GM12878 (cell line): Measurements from ENCODE around the gene ASGR1. TPM values are rescaled to one million over a fixed set of nuclear protein-coding genes. Genes with fewer than 3 reads are reported as not detected.
A peak's percentile ranks its signal among the peaks of the same experiment; 100 is the strongest.

Experiments used
- BHLHE40 ChIP-seq, 2 experiments: fragments of 450-650 bp in 1 of 2; IDR thresholded peaks; 2 replicates each; pipeline ENCODE4 v1.6.1; 2011 to 2017; ENCODE audit warnings: low read depth in 2 of 2, borderline replicate concordance in 1 of 2, improper control_type of control experiment in 1 of 2, low read length in 1 of 2, mild to moderate bottlenecking in 1 of 2
- CBFB ChIP-seq: IDR thresholded peaks from 2 replicates; pipeline ENCODE4 v1.6.1; 2016; ENCODE audit warnings: antibody characterized with exemption, low read depth
- CHD1 ChIP-seq: IDR thresholded peaks from 2 replicates; pipeline ENCODE4 v1.6.1; 2012; ENCODE audit warnings: low read depth, low read length, improper control_type of control experiment
- EGR1 ChIP-seq, 2 experiments: IDR thresholded peaks; 1 replicate in 1 of 2; 2 replicates in 1 of 2; pipeline ENCODE4 v1.6.1; 2011 to 2012; ENCODE audit warnings: low read depth in 2 of 2, low read length in 2 of 2, borderline replicate concordance in 1 of 2, mild to moderate bottlenecking in 1 of 2, moderate library complexity in 1 of 2
- EZH2 ChIP-seq: IDR thresholded peaks from 2 replicates; pipeline ENCODE4 v1.6.1; 2012; ENCODE audit warnings: low read depth, mild to moderate bottlenecking, control low read depth, inconsistent platforms, low read length, borderline replicate concordance; ENCODE audit not compliant: control insufficient read depth
- HCFC1 ChIP-seq: fragments of 150-350 bp; IDR thresholded peaks from 2 replicates; pipeline ENCODE4 v1.6.1; 2014; ENCODE audit warnings: low read length
- IKZF1 ChIP-seq: fragments of 450-650 bp; conservative IDR thresholded peaks from 2 replicates; pipeline ENCODE4 v1.6.1; 2017; ENCODE audit warnings: antibody characterized with exemption, mild to moderate bottlenecking
- KAT2A ChIP-seq: conservative IDR thresholded peaks from 2 replicates; pipeline ENCODE4 v1.6.1; 2011; ENCODE audit warnings: low read depth, low read length; ENCODE audit not compliant: control insufficient read depth
- LARP7 ChIP-seq: fragments of 450-650 bp; IDR thresholded peaks from 2 replicates; pipeline ENCODE4 v1.6.1; 2017; ENCODE audit warnings: mild to moderate bottlenecking
- MEF2A ChIP-seq: IDR thresholded peaks from 2 replicates; pipeline ENCODE4 v1.6.1; 2011; ENCODE audit warnings: low read depth, mild to moderate bottlenecking, low read length, moderate library complexity; ENCODE audit not compliant: insufficient read depth
- MTA3 ChIP-seq: IDR thresholded peaks from 2 replicates; pipeline ENCODE4 v1.6.1; 2012; ENCODE audit warnings: low read length, inconsistent platforms, borderline replicate concordance
- NBN ChIP-seq: fragments of 450-650 bp; IDR thresholded peaks from 2 replicates; pipeline ENCODE4 v1.6.1; 2016
- NFXL1 ChIP-seq: fragments of 450-650 bp; IDR thresholded peaks from 2 replicates; pipeline ENCODE4 v1.6.1; 2017; ENCODE audit warnings: antibody characterized with exemption, mild to moderate bottlenecking, borderline replicate concordance
- NFYA ChIP-seq: IDR thresholded peaks from 2 replicates; pipeline ENCODE4 v1.6.1; 2011; ENCODE audit warnings: low read depth, mild to moderate bottlenecking, low read length, improper control_type of control experiment, borderline replicate concordance
- NR2F1 ChIP-seq: fragments of 450-650 bp; conservative IDR thresholded peaks from 2 replicates; pipeline ENCODE4 v1.6.1; 2017; ENCODE audit warnings: mild to moderate bottlenecking
- RAD21 ChIP-seq: IDR thresholded peaks from 2 replicates; pipeline ENCODE4 v1.6.1; 2011; ENCODE audit warnings: mild to moderate bottlenecking, low read depth, low read length, moderate library complexity; ENCODE audit not compliant: insufficient read depth
- RB1 ChIP-seq: fragments of 450-650 bp; formaldehyde crosslinking; IDR thresholded peaks from 2 replicates; pipeline ENCODE4 v1.6.1; 2017; ENCODE audit warnings: mild to moderate bottlenecking, borderline replicate concordance
- RCOR1 ChIP-seq: conservative IDR thresholded peaks from 2 replicates; pipeline ENCODE4 v1.6.1; 2012; ENCODE audit warnings: low read depth, low read length, improper control_type of control experiment
- RFX5 ChIP-seq: IDR thresholded peaks from 2 replicates; pipeline ENCODE4 v1.6.1; 2011; ENCODE audit warnings: low read depth, low read length, improper control_type of control experiment
- SMAD1 ChIP-seq: fragments of 450-650 bp; IDR thresholded peaks from 2 replicates; pipeline ENCODE4 v1.6.1; 2018; ENCODE audit warnings: mild to moderate bottlenecking, low read depth; ENCODE audit not compliant: partially characterized antibody
- TBL1XR1 ChIP-seq: IDR thresholded peaks from 2 replicates; pipeline ENCODE4 v1.6.1; 2012; ENCODE audit warnings: low read depth, low read length, improper control_type of control experiment
- ZNF207 ChIP-seq: fragments of 450-650 bp; IDR thresholded peaks from 2 replicates; pipeline ENCODE4 v1.6.1; 2014; ENCODE audit warnings: antibody characterized with exemption, mild to moderate bottlenecking, borderline replicate concordance
- ZNF274 ChIP-seq: IDR thresholded peaks from one replicate; pipeline ENCODE4 v1.8.0; 2011; ENCODE audit not compliant: insufficient read length, insufficient read depth
- ZNF384 ChIP-seq: IDR thresholded peaks from 2 replicates; pipeline ENCODE4 v1.6.1; 2012; ENCODE audit warnings: low read depth, mild to moderate bottlenecking, low read length, improper control_type of control experiment, borderline replicate concordance
- polyA plus RNA-seq, 11 experiments: library from polyadenylated mRNA; depleted of rRNA in 4 of 11; unstranded in 6 of 11; stranded (reverse) in 5 of 11; fragments of >200 nt; fragmentation: Nextera tagmentation in 4 of 11; fragmentation: Illumina TruSeq in 1 of 11; extraction: Ambion mirVana in 4 of 11; extraction: Trizol in 1 of 11; gene quantifications; 1 replicate in 1 of 11; 2 replicates in 10 of 11; pipeline versions ENCODE4 v1.2.1 to v1.2.3, GENCODE V29; 2011 to 2016; ENCODE audit warnings: inconsistent platforms in 2 of 11, missing spikeins in 2 of 11, low read depth in 1 of 11
- total RNA-seq, 4 experiments: library from RNA; depleted of rRNA in 3 of 4; stranded (reverse); fragments of >200 nt in 3 of 4; fragmentation: Illumina TruSeq in 1 of 4; extraction: Trizol in 1 of 4; gene quantifications; 2 replicates each; pipeline versions ENCODE4 v1.2.1 to v1.2.3, GENCODE V29; 2013 to 2021
- TF ChIP-seq, protein P1 (sequence below): IDR thresholded peaks from 2 replicates; pipeline ENCODE4 v1.6.1; 2012; ENCODE audit warnings: low read depth, low read length, improper control_type of control experiment
- TF ChIP-seq, protein P2 (sequence below): fragments of 450-650 bp; formaldehyde crosslinking; IDR thresholded peaks from 2 replicates; pipeline ENCODE4 v1.4.0; 2020; ENCODE audit warnings: mild to moderate bottlenecking, moderate library complexity
- TF ChIP-seq, protein P3 (sequence below): IDR thresholded peaks from 2 replicates; pipeline ENCODE4 v1.6.1; 2011; ENCODE audit warnings: borderline replicate concordance, low read depth, mild to moderate bottlenecking, moderate library complexity, mixed read lengths, low read length; ENCODE audit not compliant: insufficient read depth; ENCODE audit errors: extremely low read length

ASGR1 gene
- total and polyA plus RNA-seq, 10 of the 15 experiments (the other 5 are each of a cell fraction or from before 2014, with no cell fraction given): 0.06 to 0.34 (median 0.14) TPM; not detected in 6

DNA sequence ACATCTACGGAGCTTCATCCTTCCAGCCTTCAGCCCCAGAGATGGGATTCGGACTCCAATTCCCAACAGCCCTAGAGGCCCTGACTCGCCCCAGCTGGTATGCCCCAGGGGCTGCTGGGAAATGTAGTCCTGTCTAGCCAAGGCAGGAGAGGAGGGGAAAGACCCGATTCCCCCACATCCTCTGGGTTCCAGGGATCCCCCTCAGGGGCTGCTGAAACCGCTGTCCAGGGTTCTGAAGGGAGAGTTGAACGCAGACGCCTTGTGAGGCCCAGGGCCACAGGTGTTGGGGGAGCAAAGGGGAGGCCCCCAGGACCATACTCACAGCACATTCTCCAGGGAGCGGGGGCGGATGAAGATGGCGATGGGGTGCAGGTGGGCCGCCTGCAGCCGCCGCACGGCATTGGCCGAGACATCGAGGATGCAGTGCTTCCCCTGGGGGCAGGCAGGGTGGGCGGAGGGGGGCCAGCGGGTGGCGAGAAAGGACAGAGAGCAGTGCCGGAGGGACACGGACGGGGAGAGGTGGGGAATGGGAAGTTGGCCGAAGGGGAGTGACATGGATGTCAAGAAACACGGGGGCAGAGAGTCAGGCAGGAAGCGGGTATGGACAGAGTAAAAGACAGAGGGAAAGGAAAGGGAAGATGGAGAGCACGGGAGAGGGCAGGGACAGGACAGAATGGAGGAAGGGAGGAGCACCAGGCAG is 12.6 kb upstream of the ASGR1 start (continued):
- TF ChIP-seq RB1 (no peak), TBL1XR1 (no peak), EGR1 (IDR thresholded peaks at IDR 0.05; ENCODE audit: borderline replicate concordance in 1 of 2, low read depth in 2 of 2, low read length in 2 of 2) (no peak), ZNF274 (no peak), IKZF1 (peak; percentile 92), MEF2A (no peak), KAT2A (no peak), EZH2 (no peak), NFYA (no peak), ZNF207 (no peak), ZNF384 (no peak), LARP7 (no peak), NR2F1 (no peak), RAD21 (no peak), NBN (no peak), MTA3 (no peak), SMAD1 (no peak), CBFB (no peak), BHLHE40 (IDR thresholded peaks at IDR 0.05; ENCODE audit: borderline replicate concordance in 1 of 2, low read depth in 2 of 2, low read length in 1 of 2) (no peak), HCFC1 (peak; percentile 95), NFXL1 (no peak), RCOR1 (no peak), CHD1 (no peak), RFX5 (no peak)
- TF ChIP-seq, protein P1, sequence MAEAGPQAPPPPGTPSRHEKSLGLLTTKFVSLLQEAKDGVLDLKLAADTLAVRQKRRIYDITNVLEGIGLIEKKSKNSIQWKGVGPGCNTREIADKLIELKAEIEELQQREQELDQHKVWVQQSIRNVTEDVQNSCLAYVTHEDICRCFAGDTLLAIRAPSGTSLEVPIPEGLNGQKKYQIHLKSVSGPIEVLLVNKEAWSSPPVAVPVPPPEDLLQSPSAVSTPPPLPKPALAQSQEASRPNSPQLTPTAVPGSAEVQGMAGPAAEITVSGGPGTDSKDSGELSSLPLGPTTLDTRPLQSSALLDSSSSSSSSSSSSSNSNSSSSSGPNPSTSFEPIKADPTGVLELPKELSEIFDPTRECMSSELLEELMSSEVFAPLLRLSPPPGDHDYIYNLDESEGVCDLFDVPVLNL: no peak
- TF ChIP-seq, protein P2, sequence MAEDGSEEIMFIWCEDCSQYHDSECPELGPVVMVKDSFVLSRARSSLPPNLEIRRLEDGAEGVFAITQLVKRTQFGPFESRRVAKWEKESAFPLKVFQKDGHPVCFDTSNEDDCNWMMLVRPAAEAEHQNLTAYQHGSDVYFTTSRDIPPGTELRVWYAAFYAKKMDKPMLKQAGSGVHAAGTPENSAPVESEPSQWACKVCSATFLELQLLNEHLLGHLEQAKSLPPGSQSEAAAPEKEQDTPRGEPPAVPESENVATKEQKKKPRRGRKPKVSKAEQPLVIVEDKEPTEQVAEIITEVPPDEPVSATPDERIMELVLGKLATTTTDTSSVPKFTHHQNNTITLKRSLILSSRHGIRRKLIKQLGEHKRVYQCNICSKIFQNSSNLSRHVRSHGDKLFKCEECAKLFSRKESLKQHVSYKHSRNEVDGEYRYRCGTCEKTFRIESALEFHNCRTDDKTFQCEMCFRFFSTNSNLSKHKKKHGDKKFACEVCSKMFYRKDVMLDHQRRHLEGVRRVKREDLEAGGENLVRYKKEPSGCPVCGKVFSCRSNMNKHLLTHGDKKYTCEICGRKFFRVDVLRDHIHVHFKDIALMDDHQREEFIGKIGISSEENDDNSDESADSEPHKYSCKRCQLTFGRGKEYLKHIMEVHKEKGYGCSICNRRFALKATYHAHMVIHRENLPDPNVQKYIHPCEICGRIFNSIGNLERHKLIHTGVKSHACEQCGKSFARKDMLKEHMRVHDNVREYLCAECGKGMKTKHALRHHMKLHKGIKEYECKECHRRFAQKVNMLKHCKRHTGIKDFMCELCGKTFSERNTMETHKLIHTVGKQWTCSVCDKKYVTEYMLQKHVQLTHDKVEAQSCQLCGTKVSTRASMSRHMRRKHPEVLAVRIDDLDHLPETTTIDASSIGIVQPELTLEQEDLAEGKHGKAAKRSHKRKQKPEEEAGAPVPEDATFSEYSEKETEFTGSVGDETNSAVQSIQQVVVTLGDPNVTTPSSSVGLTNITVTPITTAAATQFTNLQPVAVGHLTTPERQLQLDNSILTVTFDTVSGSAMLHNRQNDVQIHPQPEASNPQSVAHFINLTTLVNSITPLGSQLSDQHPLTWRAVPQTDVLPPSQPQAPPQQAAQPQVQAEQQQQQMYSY (CRISPR knock-in tag): no peak
- TF ChIP-seq, protein P3, sequence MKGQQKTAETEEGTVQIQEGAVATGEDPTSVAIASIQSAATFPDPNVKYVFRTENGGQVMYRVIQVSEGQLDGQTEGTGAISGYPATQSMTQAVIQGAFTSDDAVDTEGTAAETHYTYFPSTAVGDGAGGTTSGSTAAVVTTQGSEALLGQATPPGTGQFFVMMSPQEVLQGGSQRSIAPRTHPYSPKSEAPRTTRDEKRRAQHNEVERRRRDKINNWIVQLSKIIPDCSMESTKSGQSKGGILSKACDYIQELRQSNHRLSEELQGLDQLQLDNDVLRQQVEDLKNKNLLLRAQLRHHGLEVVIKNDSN: peak; percentile 73
